Activated CD4-positive, alpha-beta T cell treated with anti-CD3 and anti-CD28 coated beads for 36 hours (primary cell): ENCODE results near the gene PNLDC1. TPM values are rescaled to one million over a fixed set of nuclear protein-coding genes. Genes with fewer than 3 reads are reported as not detected.
"Not testable (repeated sequence)": the region's sequence is repeated elsewhere in the genome, so short reads cannot be mapped to it uniquely, and the experiment has no call there.

Experiments used
- ATAC-seq: fragments of 200-7000 bp; cut with Tn5 transposase; one replicate; pipeline ENCODE4 v1.10.0; 2021; ENCODE audit warnings: mild to moderate bottlenecking, moderate library complexity
- CTCF ChIA-PET: fragments of 350-600 bp; sonication (Branson Sonifier 250); formaldehyde crosslinking; loops from one replicate; lab custom pipeline; 2021; ENCODE audit warnings: antibody characterized with exemption; lab: Charles Lee
- POLR2A ChIA-PET: fragments of 350-600 bp; sonication (Branson Sonifier 250); formaldehyde crosslinking; loops from one replicate; lab custom pipeline; 2021; ENCODE audit warnings: antibody characterized with exemption, inconsistent platforms; lab: Charles Lee
- DNase-seq: peaks from one replicate; pipeline ENCODE4 v3.0.0-alpha.2; 2020
- H3K27ac Mint-ChIP-seq: one replicate; pipeline ENCODE4 v1.8.0; 2021; ENCODE audit warnings: mixed read lengths
- H3K27me3 Mint-ChIP-seq: one replicate; pipeline ENCODE4 v1.8.0; 2021; ENCODE audit warnings: mixed read lengths
- H3K36me3 Mint-ChIP-seq: one replicate; pipeline ENCODE4 v1.8.0; 2021; ENCODE audit warnings: low read depth, mixed read lengths
- H3K4me1 Mint-ChIP-seq: one replicate; pipeline ENCODE4 v1.8.0; 2021; ENCODE audit warnings: mixed read lengths
- H3K4me3 Mint-ChIP-seq: one replicate; pipeline ENCODE4 v1.8.0; 2021; ENCODE audit warnings: mild to moderate bottlenecking, moderate library complexity, mixed read lengths
- H3K9me3 Mint-ChIP-seq: one replicate; pipeline ENCODE4 v1.8.0; 2021; ENCODE audit warnings: low read depth, mixed read lengths
- intact Hi-C, 2 experiments: fragments of 100-400 bp; cut with DNase I in 1 of 2; cut with micrococcal nuclease in 1 of 2; formaldehyde crosslinking; loops; one replicate each; pipeline versions ENCODE4 v1.14.2 to v1.15.1; 2022 to 2024; cut with DNase I, micrococcal nuclease
- total RNA-seq, 2 experiments: library from RNA; stranded (reverse); gene quantifications; one replicate each; pipeline ENCODE4 v1.2.3, GENCODE V29; 2021

PNLDC1 gene
- total RNA-seq, 2 experiments from 2014 or later = 0.11 TPM

- ChIA-PET CTCF (interaction anchor here (0.6 to 1.5 kb wide), 2 partner anchors 10 to 18 kb away, joined by 3 to 5 read pairs; no protein-coding TSS in a partner anchor), POLR2A (no interaction called here)
- intact Hi-C loops = no loop called here
- Mint-ChIP-seq H3K9me3 (peaks cover 8% of the 10 kb centered on the region), H3K36me3 (no peaks in the 10 kb centered on the region), H3K4me1 (no peaks in the 10 kb centered on the region), H3K27me3 (peaks cover 2% of the 10 kb centered on the region), H3K4me3 (no peak overlapping the region), H3K27ac (no peak overlapping the region)
- ATAC-seq = no peak
- no peak for DNase-seq
Observed at GRCh38 chr6:159854959-159855358, 54.9 kb downstream of the PNLDC1 start.

- DNase-seq (no peak), ATAC-seq (no peak)
- Mint-ChIP-seq H3K27ac (no peak overlapping the region), H3K4me3 (no peak overlapping the region), H3K9me3 (peaks cover 8% of the 10 kb centered on the region), H3K4me1 (peaks cover 15% of the 10 kb centered on the region), H3K36me3 (no peaks in the 10 kb centered on the region), H3K27me3 (peaks cover 2% of the 10 kb centered on the region)
- intact Hi-C loops = no loop called here
- ChIA-PET CTCF (no interaction called here), POLR2A (no interaction called here)
Observed at GRCh38 chr6:159858259-159858658, 58.2 kb downstream of the PNLDC1 start.

- H3K36me3 Mint-ChIP-seq = no peaks in the 10 kb centered on the region
- H3K27ac Mint-ChIP-seq = no peak overlapping the region
- CTCF ChIA-PET = no interaction called here
- POLR2A ChIA-PET = no interaction called here
- intact Hi-C loops = loop anchor here in 1 of 2 experiments (5.0 kb wide), 1 partner anchor 662 kb away; no protein-coding TSS in a partner anchor
- H3K27me3 Mint-ChIP-seq = peaks cover 2% of the 10 kb centered on the region
- peaks cover 8% of the 10 kb centered on the region for H3K9me3 Mint-ChIP-seq
- H3K4me1 Mint-ChIP-seq = peaks cover 15% of the 10 kb centered on the region
- ATAC-seq (no peak), DNase-seq (no peak)
- H3K4me3 Mint-ChIP-seq = no peak overlapping the region
Observed at GRCh38 chr6:159860482-159860881, 60.4 kb downstream of the PNLDC1 start.

- POLR2A ChIA-PET = interaction anchor here (0.6 to 0.7 kb wide), 2 partner anchors 48 to 174 kb away, joined by 3 to 4 read pairs; no protein-coding TSS in a partner anchor
- Mint-ChIP-seq H3K36me3 (no peaks in the 10 kb centered on the region), H3K4me3 (no peak overlapping the region), H3K9me3 (peaks cover 3% of the 10 kb centered on the region), H3K4me1 (peaks cover 15% of the 10 kb centered on the region), H3K27me3 (peaks cover 2% of the 10 kb centered on the region), H3K27ac (peak overlapping the region; percentile 0)
- CTCF ChIA-PET = interaction anchor here (0.7 kb wide), 1 partner anchor 163 kb away, joined by 3 read pairs; no protein-coding TSS in a partner anchor
- intact Hi-C loops = loop anchor here (2.0 to 5.0 kb wide), 3 partner anchors 241 to 660 kb away; no protein-coding TSS in a partner anchor
- DNase-seq = no peak
- peak; percentile 19 for ATAC-seq
Observed at GRCh38 chr6:159862103-159862502, 62.0 kb downstream of the PNLDC1 start.

GRCh38 chr6:159863341-159863740, 63.3 kb downstream of the PNLDC1 start:
- H3K4me3 Mint-ChIP-seq, H3K36me3 Mint-ChIP-seq, H3K27me3 Mint-ChIP-seq, H3K9me3 Mint-ChIP-seq: not testable (repeated sequence)
- Mint-ChIP-seq H3K4me1 (peaks cover 15% of the 10 kb centered on the region), H3K27ac (peak overlapping the region; percentile 38)
- intact Hi-C loops = loop anchor here (1.0 to 5.0 kb wide), 4 partner anchors 78 to 659 kb away; no protein-coding TSS in a partner anchor
- ChIA-PET CTCF (interaction anchor here (0.6 to 1.8 kb wide), 18 partner anchors 12 to 804 kb away, joined by 3 to 11 read pairs (median 4); no protein-coding TSS in a partner anchor), POLR2A (interaction anchor here (0.6 kb wide), 1 partner anchor 11 kb away, joined by 3 read pairs; no protein-coding TSS in a partner anchor)
- peak; percentile 49 for DNase-seq
- ATAC-seq = peak; percentile 58

- H3K27me3 Mint-ChIP-seq = no peaks in the 10 kb centered on the region
- ATAC-seq (no peak), DNase-seq (no peak)
- H3K9me3 Mint-ChIP-seq = no peaks in the 10 kb centered on the region
- H3K27ac Mint-ChIP-seq = no peak overlapping the region
- no peaks in the 10 kb centered on the region for H3K36me3 Mint-ChIP-seq
- ChIA-PET CTCF (interaction anchor here (0.8 to 1.4 kb wide), 3 partner anchors 10 to 205 kb away, joined by 3 to 5 read pairs (median 3); no protein-coding TSS in a partner anchor), POLR2A (no interaction called here)
- H3K4me3 Mint-ChIP-seq = no peak overlapping the region
- intact Hi-C loops = no loop called here
- peaks cover 15% of the 10 kb centered on the region for H3K4me1 Mint-ChIP-seq
Observed at GRCh38 chr6:159865226-159865920, 65.3 kb downstream of the PNLDC1 start.

GRCh38 chr6:159866286-159867247, 66.5 kb downstream of the PNLDC1 start:
- peaks cover 15% of the 10 kb centered on the region for H3K4me1 Mint-ChIP-seq
- intact Hi-C loops = no loop called here
- DNase-seq (no peak), ATAC-seq (no peak)
- H3K4me3 Mint-ChIP-seq = no peak overlapping the region
- no peaks in the 10 kb centered on the region for H3K36me3 Mint-ChIP-seq
- H3K9me3 Mint-ChIP-seq = no peaks in the 10 kb centered on the region
- no peaks in the 10 kb centered on the region for H3K27me3 Mint-ChIP-seq
- POLR2A ChIA-PET = no interaction called here
- no peak overlapping the region for H3K27ac Mint-ChIP-seq
- CTCF ChIA-PET = interaction anchor here (0.9 kb wide), 1 partner anchor 63 kb away, joined by 3 read pairs; no protein-coding TSS in a partner anchor

Other genes with a start within 250 kb of the PNLDC1 start
- 100 to 1,000 TPM in 1 of 2 experiments, 10 to 100 TPM in 1; 90.6 to 105 TPM for gene SOD2, start 107.0 kb upstream of the PNLDC1 start, total RNA-seq
- gene WTAP, start 72.8 kb upstream of the PNLDC1 start, total RNA-seq = 10 to 100 TPM; 87.2 to 91.5 TPM
- gene ACAT2, start 38.2 kb upstream of the PNLDC1 start, total RNA-seq = 10 to 100 TPM; 55.0 to 82.1 TPM
- gene TCP1, start 10.7 kb upstream of the PNLDC1 start, total RNA-seq = 100 to 1,000 TPM; 358 to 496 TPM
- gene MRPL18, start 9.8 kb upstream of the PNLDC1 start, total RNA-seq = 10 to 100 TPM; 83.7 to 84.4 TPM
- gene MAS1, start 90.7 kb downstream of the PNLDC1 start, total RNA-seq = not detected
- 10 to 100 TPM; 55.6 to 65.6 TPM for gene IGF2R, start 168.8 kb downstream of the PNLDC1 start, total RNA-seq